WTC11 (cell line): ENCODE data around the gene TSPAN4. TPM values are rescaled to one million over a fixed set of nuclear protein-coding genes. Genes with fewer than 3 reads are reported as not detected.

ENCODE experiments used
- ATAC-seq: fragments of 200-7000 bp; cut with Tn5 transposase; 2 replicates; pipeline ENCODE4 v1.10.0; 2021; ENCODE audit warnings: mild to moderate bottlenecking, moderate library complexity
- CTCF ChIA-PET: fragments of 300-600 bp; sonication (Branson Sonifier 250); formaldehyde crosslinking; loops from one replicate; lab custom pipeline; 2021; ENCODE audit warnings: antibody characterized with exemption; lab: Charles Lee
- POLR2A ChIA-PET: fragments of 350-600 bp; sonication (Branson Sonifier 250); formaldehyde crosslinking; loops from one replicate; lab custom pipeline; 2021; ENCODE audit warnings: antibody characterized with exemption; lab: Charles Lee
- DNase-seq: peaks from one replicate; pipeline ENCODE4 v3.0.0; 2021; ENCODE audit warnings: low spot score
- H3K27ac Mint-ChIP-seq: 2 replicates; pipeline ENCODE4 v1.8.0; 2021; ENCODE audit warnings: mixed read lengths
- H3K27me3 Mint-ChIP-seq: 2 replicates; pipeline ENCODE4 v1.8.0; 2021; ENCODE audit warnings: low read depth, mild to moderate bottlenecking, moderate library complexity, mixed read lengths
- H3K36me3 Mint-ChIP-seq: 2 replicates; pipeline ENCODE4 v1.8.0; 2021; ENCODE audit warnings: mixed read lengths
- H3K4me1 Mint-ChIP-seq: 2 replicates; pipeline ENCODE4 v1.8.0; 2022; ENCODE audit warnings: mixed read lengths
- H3K4me3 Mint-ChIP-seq: 2 replicates; pipeline ENCODE4 v1.8.0; 2021; ENCODE audit warnings: mild to moderate bottlenecking, moderate library complexity, mixed read lengths
- H3K9me3 Mint-ChIP-seq: 2 replicates; pipeline ENCODE4 v1.8.0; 2021; ENCODE audit warnings: mixed read lengths
- ATF1 ChIP-seq: sonication (generic); formaldehyde crosslinking; IDR thresholded peaks from 2 replicates; pipeline ENCODE4 v1.8.1; 2023; ENCODE audit warnings: mild to moderate bottlenecking, moderate library complexity, missing genetic modification reagents
- CREM ChIP-seq: sonication (generic); formaldehyde crosslinking; IDR thresholded peaks from 2 replicates; pipeline ENCODE4 v1.8.1; 2022; ENCODE audit warnings: mild to moderate bottlenecking, missing genetic modification reagents, moderate library complexity
- ELF4 ChIP-seq: sonication (generic); formaldehyde crosslinking; IDR thresholded peaks from 2 replicates; pipeline ENCODE4 v1.8.1; 2022; ENCODE audit warnings: low read depth, mild to moderate bottlenecking, moderate library complexity, missing genetic modification reagents
- ETV6 ChIP-seq: sonication (generic); formaldehyde crosslinking; IDR thresholded peaks from 2 replicates; pipeline ENCODE4 v1.8.1; 2022; ENCODE audit warnings: mild to moderate bottlenecking, missing genetic modification reagents
- FOXK1 ChIP-seq: sonication (generic); formaldehyde crosslinking; IDR thresholded peaks from 2 replicates; pipeline ENCODE4 v1.8.0; 2022; ENCODE audit warnings: mild to moderate bottlenecking, moderate library complexity, missing genetic modification reagents
- GTF2I ChIP-seq: fragments of 250-450 bp; sonication (Bioruptor Pico); conservative IDR thresholded peaks from 2 replicates; pipeline ENCODE4 v1.4.0; 2021; ENCODE audit warnings: mild to moderate bottlenecking
- MYBL2 ChIP-seq: sonication (generic); formaldehyde crosslinking; IDR thresholded peaks from 2 replicates; pipeline ENCODE4 v1.8.1; 2023; ENCODE audit warnings: mild to moderate bottlenecking, moderate library complexity, missing genetic modification reagents
- NR2C2 ChIP-seq: sonication (generic); formaldehyde crosslinking; IDR thresholded peaks from 2 replicates; pipeline ENCODE4 v1.8.0; 2022; ENCODE audit warnings: mild to moderate bottlenecking, missing genetic modification reagents
- RORB ChIP-seq: fragments of 250-450 bp; sonication (Bioruptor Pico); IDR thresholded peaks from 2 replicates; pipeline ENCODE4 v1.9.0; 2021; ENCODE audit warnings: mild to moderate bottlenecking
- SMAD3 ChIP-seq: sonication (generic); formaldehyde crosslinking; IDR thresholded peaks from 2 replicates; pipeline ENCODE4 v1.8.0; 2022; ENCODE audit warnings: missing genetic modification reagents, mild to moderate bottlenecking, borderline replicate concordance
- SOX15 ChIP-seq: fragments of 250-450 bp; sonication (Bioruptor Pico); IDR thresholded peaks from 2 replicates; pipeline ENCODE4 v1.9.0; 2021; ENCODE audit warnings: mild to moderate bottlenecking
- TEAD4 ChIP-seq: sonication (generic); formaldehyde crosslinking; IDR thresholded peaks from 2 replicates; pipeline ENCODE4 v1.8.0; 2022; ENCODE audit warnings: mild to moderate bottlenecking, missing genetic modification reagents
- TP53 ChIP-seq: sonication (generic); formaldehyde crosslinking; IDR thresholded peaks from 2 replicates; pipeline ENCODE4 v1.8.1; 2023; ENCODE audit warnings: mild to moderate bottlenecking, missing genetic modification reagents
- ZNF121 ChIP-seq: sonication (generic); formaldehyde crosslinking; IDR thresholded peaks from 2 replicates; pipeline ENCODE4 v1.8.0; 2023; ENCODE audit warnings: missing genetic modification reagents
- ZNF263 ChIP-seq: sonication (generic); formaldehyde crosslinking; IDR thresholded peaks from 2 replicates; pipeline ENCODE4 v1.8.1; 2022; ENCODE audit warnings: low read depth, mild to moderate bottlenecking, moderate library complexity, missing genetic modification reagents
- total RNA-seq: library from RNA; stranded (reverse); gene quantifications from 3 replicates; pipeline ENCODE4 v1.2.3, GENCODE V29; 2021
- TF ChIP-seq, protein P1 (sequence below): sonication (generic); formaldehyde crosslinking; IDR thresholded peaks from 2 replicates; pipeline ENCODE4 v1.8.1; 2022; ENCODE audit warnings: low read depth, missing genetic modification reagents, borderline replicate concordance
- TF ChIP-seq, protein P2 (sequence below): sonication (generic); formaldehyde crosslinking; IDR thresholded peaks from 2 replicates; pipeline ENCODE4 v1.8.0; 2022; ENCODE audit warnings: missing genetic modification reagents
- TF ChIP-seq, protein P3 (sequence below): sonication (generic); formaldehyde crosslinking; IDR thresholded peaks from 2 replicates; pipeline ENCODE4 v1.8.0; 2022; ENCODE audit warnings: mild to moderate bottlenecking, missing genetic modification reagents
- TF ChIP-seq, protein P4 (sequence below): sonication (generic); formaldehyde crosslinking; IDR thresholded peaks from 2 replicates; pipeline ENCODE4 v1.8.1; 2022; ENCODE audit warnings: low read depth, mild to moderate bottlenecking, moderate library complexity, missing genetic modification reagents, borderline replicate concordance
- TF ChIP-seq, protein P5 (sequence below): fragments of 250-450 bp; sonication (Bioruptor Pico); IDR thresholded peaks from 2 replicates; pipeline ENCODE4 v1.9.0; 2021; ENCODE audit warnings: moderate library complexity, mild to moderate bottlenecking, inconsistent platforms, borderline replicate concordance
- TF ChIP-seq, protein P6 (sequence below): sonication (generic); formaldehyde crosslinking; IDR thresholded peaks from 2 replicates; pipeline ENCODE4 v1.8.0; 2023; ENCODE audit warnings: mild to moderate bottlenecking, missing genetic modification reagents

TSPAN4 gene
- total RNA-seq, 1 experiment from 2014 or later, result 94.3 TPM

DNA sequence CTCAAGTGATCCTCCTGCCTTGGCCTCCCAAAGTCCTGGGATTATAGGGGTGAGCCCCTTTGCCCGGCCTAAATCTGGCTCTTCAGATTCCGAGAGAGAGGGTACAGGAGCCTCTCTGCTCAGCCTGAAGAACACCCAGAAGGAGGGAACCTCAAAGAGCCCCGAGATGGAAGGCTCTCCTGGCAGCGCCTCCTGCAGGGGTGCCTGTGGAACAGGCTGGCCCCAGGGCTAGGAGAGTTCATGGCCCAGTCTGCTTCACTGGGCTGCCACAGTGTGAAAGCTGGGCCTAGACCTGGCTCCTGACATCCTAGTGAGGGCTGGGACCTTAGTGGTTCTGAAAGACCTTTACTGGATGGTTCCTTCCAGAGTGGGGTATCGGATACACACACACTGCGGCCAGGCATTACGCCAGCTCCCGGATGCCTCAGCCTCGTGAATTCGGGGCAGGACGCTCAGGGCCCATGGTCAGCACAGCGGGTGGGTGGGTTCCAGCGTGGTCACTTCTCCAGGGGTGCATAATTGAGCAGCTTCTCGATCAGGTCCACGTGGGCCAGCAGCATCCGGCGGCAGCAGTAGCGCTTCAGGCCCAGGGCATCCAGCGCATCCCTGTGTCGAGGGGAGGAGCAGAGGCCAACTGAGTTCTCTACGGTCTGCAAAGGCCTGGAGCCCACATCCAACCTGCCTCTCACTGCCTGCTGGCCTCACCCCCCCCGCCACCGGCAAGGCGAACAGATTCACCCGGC is 2.6 kb upstream of the TSPAN4 start (continued):
- TF ChIP-seq, protein P1, sequence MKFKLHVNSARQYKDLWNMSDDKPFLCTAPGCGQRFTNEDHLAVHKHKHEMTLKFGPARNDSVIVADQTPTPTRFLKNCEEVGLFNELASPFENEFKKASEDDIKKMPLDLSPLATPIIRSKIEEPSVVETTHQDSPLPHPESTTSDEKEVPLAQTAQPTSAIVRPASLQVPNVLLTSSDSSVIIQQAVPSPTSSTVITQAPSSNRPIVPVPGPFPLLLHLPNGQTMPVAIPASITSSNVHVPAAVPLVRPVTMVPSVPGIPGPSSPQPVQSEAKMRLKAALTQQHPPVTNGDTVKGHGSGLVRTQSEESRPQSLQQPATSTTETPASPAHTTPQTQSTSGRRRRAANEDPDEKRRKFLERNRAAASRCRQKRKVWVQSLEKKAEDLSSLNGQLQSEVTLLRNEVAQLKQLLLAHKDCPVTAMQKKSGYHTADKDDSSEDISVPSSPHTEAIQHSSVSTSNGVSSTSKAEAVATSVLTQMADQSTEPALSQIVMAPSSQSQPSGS (CRISPR knock-in tag), result no peak
- TF ChIP-seq, protein P2, sequence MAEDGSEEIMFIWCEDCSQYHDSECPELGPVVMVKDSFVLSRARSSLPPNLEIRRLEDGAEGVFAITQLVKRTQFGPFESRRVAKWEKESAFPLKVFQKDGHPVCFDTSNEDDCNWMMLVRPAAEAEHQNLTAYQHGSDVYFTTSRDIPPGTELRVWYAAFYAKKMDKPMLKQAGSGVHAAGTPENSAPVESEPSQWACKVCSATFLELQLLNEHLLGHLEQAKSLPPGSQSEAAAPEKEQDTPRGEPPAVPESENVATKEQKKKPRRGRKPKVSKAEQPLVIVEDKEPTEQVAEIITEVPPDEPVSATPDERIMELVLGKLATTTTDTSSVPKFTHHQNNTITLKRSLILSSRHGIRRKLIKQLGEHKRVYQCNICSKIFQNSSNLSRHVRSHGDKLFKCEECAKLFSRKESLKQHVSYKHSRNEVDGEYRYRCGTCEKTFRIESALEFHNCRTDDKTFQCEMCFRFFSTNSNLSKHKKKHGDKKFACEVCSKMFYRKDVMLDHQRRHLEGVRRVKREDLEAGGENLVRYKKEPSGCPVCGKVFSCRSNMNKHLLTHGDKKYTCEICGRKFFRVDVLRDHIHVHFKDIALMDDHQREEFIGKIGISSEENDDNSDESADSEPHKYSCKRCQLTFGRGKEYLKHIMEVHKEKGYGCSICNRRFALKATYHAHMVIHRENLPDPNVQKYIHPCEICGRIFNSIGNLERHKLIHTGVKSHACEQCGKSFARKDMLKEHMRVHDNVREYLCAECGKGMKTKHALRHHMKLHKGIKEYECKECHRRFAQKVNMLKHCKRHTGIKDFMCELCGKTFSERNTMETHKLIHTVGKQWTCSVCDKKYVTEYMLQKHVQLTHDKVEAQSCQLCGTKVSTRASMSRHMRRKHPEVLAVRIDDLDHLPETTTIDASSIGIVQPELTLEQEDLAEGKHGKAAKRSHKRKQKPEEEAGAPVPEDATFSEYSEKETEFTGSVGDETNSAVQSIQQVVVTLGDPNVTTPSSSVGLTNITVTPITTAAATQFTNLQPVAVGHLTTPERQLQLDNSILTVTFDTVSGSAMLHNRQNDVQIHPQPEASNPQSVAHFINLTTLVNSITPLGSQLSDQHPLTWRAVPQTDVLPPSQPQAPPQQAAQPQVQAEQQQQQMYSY (CRISPR knock-in tag), result no peak
- TF ChIP-seq SOX15 (CRISPR knock-in tag), result no peak
- TF ChIP-seq, all 79 proteins: peak for 0

DNA sequence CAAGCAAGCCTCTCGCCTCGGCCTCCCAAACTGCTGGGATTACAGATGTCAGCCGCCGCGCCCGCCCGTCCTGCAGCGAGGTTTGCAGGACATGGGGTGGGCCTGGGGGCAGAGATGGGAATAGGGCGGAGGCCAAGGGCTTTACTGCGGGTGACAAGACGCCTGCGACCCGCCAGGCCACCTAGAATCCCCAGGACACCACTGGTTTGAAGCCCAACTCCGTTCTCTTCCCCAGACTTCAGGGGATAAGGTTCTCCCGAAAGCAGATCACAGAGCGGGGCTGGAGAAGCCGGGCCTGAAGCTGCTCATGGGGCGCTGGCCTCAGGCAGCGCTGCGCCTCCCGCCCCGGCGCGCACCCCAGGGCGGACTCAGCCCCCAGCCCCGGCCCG is 677 bp upstream of the TSPAN4 start:
- Mint-ChIP-seq H3K4me1 (peaks cover 23% of the 10 kb centered on the region), H3K4me3 (peak overlapping the region; percentile 79), H3K27me3 (no peaks in the 10 kb centered on the region), H3K27ac (no peak overlapping the region), H3K36me3 (peaks cover 13% of the 10 kb centered on the region), H3K9me3 (no peaks in the 10 kb centered on the region)
- CTCF ChIA-PET, result interaction anchor here (1.1 to 5.9 kb wide), 2 partner anchors 11 to 40 kb away, joined by 3 to 82 read pairs; partner anchors contain the start of genes CD151 and CRACR2B
- no peak for ATAC-seq
- POLR2A ChIA-PET, result interaction anchor here (1.2 to 1.3 kb wide), 2 partner anchors 8 to 12 kb away, joined by 5 to 6 read pairs; partner anchors contain the start of gene CD151
- no peak for DNase-seq
- TF ChIP-seq MYBL2 (CRISPR knock-in tag) (0 out of 2 replicates have a peak, but pooled peaks have one; percentile 19), ZNF121 (CRISPR knock-in tag) (no peak), RORB (CRISPR knock-in tag) (no peak), FOXK1 (CRISPR knock-in tag) (no peak), GTF2I (CRISPR knock-in tag) (no peak), TEAD4 (no peak), TP53 (no peak), ELF4 (CRISPR knock-in tag) (no peak), ZNF263 (CRISPR knock-in tag) (no peak), SMAD3 (CRISPR knock-in tag) (no peak), CREM (CRISPR knock-in tag) (no peak), ATF1 (CRISPR knock-in tag) (no peak), ETV6 (no peak), NR2C2 (CRISPR knock-in tag) (no peak)
- TF ChIP-seq, protein P3, sequence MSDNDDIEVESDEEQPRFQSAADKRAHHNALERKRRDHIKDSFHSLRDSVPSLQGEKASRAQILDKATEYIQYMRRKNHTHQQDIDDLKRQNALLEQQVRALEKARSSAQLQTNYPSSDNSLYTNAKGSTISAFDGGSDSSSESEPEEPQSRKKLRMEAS (CRISPR knock-in tag), result peak; percentile 2; the same call in 1 of the 2 replicates
- TF ChIP-seq, protein P2 (CRISPR knock-in tag), result 0 out of 2 replicates have a peak, but pooled peaks have one; percentile 10
- TF ChIP-seq, protein P4, sequence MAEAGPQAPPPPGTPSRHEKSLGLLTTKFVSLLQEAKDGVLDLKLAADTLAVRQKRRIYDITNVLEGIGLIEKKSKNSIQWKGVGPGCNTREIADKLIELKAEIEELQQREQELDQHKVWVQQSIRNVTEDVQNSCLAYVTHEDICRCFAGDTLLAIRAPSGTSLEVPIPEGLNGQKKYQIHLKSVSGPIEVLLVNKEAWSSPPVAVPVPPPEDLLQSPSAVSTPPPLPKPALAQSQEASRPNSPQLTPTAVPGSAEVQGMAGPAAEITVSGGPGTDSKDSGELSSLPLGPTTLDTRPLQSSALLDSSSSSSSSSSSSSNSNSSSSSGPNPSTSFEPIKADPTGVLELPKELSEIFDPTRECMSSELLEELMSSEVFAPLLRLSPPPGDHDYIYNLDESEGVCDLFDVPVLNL (CRISPR knock-in tag), result no peak
- TF ChIP-seq, protein P5, sequence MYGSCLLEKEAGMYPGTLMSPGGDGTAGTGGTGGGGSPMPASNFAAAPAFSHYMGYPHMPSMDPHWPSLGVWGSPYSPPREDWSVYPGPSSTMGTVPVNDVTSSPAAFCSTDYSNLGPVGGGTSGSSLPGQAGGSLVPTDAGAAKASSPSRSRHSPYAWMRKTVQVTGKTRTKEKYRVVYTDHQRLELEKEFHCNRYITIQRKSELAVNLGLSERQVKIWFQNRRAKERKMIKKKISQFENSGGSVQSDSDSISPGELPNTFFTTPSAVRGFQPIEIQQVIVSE, result no peak
- TF ChIP-seq, protein P6, sequence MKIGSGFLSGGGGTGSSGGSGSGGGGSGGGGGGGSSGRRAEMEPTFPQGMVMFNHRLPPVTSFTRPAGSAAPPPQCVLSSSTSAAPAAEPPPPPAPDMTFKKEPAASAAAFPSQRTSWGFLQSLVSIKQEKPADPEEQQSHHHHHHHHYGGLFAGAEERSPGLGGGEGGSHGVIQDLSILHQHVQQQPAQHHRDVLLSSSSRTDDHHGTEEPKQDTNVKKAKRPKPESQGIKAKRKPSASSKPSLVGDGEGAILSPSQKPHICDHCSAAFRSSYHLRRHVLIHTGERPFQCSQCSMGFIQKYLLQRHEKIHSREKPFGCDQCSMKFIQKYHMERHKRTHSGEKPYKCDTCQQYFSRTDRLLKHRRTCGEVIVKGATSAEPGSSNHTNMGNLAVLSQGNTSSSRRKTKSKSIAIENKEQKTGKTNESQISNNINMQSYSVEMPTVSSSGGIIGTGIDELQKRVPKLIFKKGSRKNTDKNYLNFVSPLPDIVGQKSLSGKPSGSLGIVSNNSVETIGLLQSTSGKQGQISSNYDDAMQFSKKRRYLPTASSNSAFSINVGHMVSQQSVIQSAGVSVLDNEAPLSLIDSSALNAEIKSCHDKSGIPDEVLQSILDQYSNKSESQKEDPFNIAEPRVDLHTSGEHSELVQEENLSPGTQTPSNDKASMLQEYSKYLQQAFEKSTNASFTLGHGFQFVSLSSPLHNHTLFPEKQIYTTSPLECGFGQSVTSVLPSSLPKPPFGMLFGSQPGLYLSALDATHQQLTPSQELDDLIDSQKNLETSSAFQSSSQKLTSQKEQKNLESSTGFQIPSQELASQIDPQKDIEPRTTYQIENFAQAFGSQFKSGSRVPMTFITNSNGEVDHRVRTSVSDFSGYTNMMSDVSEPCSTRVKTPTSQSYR (CRISPR knock-in tag), result no peak
